ES-I3 (cell line): Measurements from ENCODE around the gene PDE5A.

ENCODE experiments used
- H3K36me3 ChIP-seq: 2 replicates; pipeline ENCODE4 v1.6.1; 2013; ENCODE audit warnings: mild to moderate bottlenecking, low read length, control low read depth, moderate library complexity; ENCODE audit not compliant: insufficient read depth
- H3K4me1 ChIP-seq: 2 replicates; pipeline ENCODE4 v1.6.1; 2013; ENCODE audit warnings: mild to moderate bottlenecking, control low read depth, low read length; ENCODE audit not compliant: insufficient read depth
- H3K9ac ChIP-seq: 2 replicates; pipeline ENCODE4 v1.6.1; 2013; ENCODE audit warnings: low read depth, mild to moderate bottlenecking, low read length, moderate library complexity
- H3K9me3 ChIP-seq: 2 replicates; pipeline ENCODE4 v1.6.1; 2013; ENCODE audit warnings: mild to moderate bottlenecking, low read length, moderate library complexity; ENCODE audit not compliant: control insufficient read depth, insufficient read depth

The PDE5A gene

DNA sequence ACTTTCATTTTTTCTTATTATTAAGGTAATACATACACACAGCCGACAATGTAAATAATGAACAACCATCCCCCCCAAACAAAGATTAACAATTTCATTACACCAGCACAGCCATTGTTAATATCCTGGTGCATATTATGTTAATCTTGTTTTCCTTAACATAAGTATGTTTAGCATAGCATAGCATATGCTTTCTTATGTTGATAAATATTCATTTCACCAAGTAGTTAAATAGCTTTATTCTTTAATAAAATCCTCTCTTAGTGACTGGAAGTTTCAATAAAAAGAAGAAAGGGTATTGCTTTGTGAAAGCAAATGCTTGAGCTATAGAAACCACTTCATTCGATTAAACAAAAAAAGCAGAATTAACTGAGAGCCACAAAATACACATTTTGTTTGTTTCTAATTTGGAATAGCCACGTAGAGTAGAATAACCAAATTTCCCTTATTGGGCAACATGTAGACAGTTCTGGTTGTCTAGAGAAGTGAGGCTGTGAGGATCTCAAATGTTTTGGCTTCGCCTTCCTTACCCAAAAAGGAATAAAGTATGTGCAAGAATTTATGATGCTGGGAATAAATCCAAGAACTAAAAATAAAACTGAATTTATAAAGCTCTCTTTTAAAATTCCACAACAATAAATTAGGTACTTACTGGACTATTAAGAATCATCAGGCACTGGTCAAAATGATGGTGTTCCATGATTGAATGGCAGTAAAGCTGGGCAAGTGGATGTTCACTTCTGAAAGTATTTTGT, 118.0 kb downstream of the PDE5A start:
- Histone ChIP-seq H3K4me1 (no peaks in the 10 kb centered on the region), H3K9me3 (no peaks in the 10 kb centered on the region), H3K9ac (no peak overlapping the region), H3K36me3 (peaks cover 9% of the 10 kb centered on the region)

DNA sequence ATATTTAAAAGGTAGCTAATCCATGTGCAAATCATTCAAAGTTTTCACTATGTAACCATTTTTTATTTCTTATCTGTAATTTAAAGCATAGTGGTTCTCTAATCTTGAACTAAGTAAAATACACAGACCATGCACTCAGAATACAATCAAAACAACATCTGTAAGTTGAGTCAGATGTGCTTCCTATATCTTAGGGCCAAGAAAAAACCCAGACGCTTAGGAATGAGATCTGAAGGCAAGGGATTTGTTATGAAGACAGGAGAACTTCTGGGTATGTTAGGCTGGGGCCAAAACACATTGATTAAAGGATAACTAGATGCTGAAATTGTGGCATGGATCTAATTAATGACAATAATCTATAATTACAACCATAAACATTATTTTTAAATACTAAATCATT, 120.3 kb downstream of the PDE5A start:
- Histone ChIP-seq H3K4me1 (no peaks in the 10 kb centered on the region), H3K36me3 (peaks cover 6% of the 10 kb centered on the region), H3K9ac (no peak overlapping the region), H3K9me3 (no peaks in the 10 kb centered on the region)

DNA sequence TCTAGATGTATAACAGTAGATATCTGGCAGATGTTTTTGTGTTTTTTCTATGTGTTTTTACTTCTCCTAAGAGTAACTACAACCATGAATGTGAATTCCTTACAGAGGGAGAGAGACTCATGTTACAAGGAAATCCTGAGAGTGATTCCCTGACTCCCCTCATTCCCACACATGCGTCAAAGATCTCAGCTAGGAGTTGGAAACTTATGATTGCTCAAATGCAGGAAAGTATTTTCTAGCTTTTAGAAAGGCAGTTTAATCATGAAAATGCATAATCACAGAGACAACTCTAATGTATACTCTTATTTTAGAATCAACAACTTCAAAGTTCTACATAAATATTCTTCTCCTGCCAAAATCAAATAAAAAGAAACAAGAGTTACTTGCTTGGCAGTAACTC, 121.8 kb downstream of the PDE5A start:
- H3K9me3 ChIP-seq = no peaks in the 10 kb centered on the region
- 0 out of 2 replicates have a peak, but pooled peaks cover under 1% of the 10 kb centered on the region for H3K36me3 ChIP-seq
- H3K9ac ChIP-seq = no peak overlapping the region
- no peaks in the 10 kb centered on the region for H3K4me1 ChIP-seq

DNA sequence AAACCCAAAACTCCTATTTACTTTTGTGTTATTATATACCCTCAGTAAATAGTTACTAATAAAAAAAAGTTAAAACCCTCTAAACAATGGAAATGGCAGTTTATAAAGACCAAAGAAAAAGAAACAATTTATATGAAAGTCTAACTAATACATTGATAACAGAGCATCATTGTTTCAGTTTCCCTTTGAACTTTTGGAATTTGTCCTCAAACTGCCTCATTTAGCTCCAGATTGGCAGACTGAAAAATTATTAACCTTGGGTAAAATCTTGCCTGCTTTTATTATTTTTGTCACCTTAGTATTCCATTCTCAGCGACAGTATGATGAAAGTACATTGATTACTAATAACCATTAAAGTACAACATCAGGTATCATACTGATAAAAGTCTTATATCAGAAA, 124.0 kb downstream of the PDE5A start:
- H3K9ac ChIP-seq = no peak overlapping the region
- H3K36me3 ChIP-seq = peaks cover 6% of the 10 kb centered on the region; the same call in 1 of the 2 replicates
- no peaks in the 10 kb centered on the region for H3K4me1 ChIP-seq
- no peaks in the 10 kb centered on the region for H3K9me3 ChIP-seq

DNA sequence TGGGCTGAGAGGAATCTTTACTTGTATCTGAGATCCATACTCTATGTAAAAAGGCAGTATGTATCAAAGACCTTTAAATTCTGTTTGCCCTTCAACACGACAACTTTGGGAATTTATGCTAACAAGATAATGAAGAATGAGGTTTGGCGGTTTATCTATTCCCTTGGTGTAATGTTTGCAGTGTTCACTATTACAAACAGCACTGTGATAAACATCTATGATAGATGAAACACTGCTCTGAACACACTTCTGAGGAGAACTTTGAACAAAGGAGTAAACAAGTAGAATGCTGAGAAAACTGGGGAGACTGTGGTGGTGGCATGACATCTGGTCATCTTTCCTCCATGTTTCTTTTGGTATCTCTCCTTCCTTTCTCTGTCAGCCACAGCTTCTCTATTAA, 126.9 kb downstream of the PDE5A start:
- no peak overlapping the region for H3K9ac ChIP-seq
- H3K4me1 ChIP-seq = no peaks in the 10 kb centered on the region
- peaks cover 6% of the 10 kb centered on the region; the same call in 1 of the 2 replicates for H3K36me3 ChIP-seq
- H3K9me3 ChIP-seq = no peaks in the 10 kb centered on the region

DNA sequence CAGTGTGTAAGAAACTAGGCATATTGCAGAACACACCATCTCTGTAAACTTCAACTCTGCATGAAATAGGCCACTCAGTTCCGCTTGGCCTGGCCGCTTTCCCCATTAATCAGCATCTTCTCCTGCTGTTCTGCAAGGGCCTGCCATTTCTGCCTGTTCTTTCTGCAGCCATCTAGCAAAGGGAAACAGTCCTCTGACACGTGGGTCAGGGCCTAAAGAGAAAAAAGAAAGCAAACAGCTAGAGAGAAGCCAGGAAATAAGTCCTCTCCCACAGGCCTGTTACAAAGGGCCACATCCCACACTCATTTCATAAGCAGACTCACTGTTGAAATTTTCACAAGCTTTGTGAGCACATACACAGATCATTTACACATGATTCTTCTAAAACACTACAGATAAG, 130.1 kb downstream of the PDE5A start:
- peaks cover 10% of the 10 kb centered on the region for H3K36me3 ChIP-seq
- H3K4me1 ChIP-seq = no peaks in the 10 kb centered on the region
- no peak overlapping the region for H3K9ac ChIP-seq
- no peaks in the 10 kb centered on the region for H3K9me3 ChIP-seq

DNA sequence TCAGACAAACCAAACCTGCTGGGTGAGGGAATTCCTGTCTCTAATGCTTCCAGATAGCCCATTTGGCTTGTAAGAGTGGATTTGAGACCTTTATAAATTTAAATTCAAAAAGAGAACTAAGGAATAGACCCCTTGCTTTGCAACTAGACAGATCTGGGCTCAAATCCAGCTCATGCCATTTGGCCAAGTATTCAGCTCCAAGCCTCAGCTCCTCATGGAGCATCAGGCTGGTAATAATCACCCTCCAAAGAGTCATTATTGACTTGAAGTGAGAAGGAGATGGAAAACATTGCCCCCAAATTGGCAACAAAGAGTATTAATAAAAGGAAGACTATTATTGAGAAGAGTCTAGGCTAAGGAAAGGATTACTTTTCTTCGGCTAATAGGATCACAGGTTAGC, 134.7 kb downstream of the PDE5A start:
- Histone ChIP-seq H3K4me1 (no peaks in the 10 kb centered on the region), H3K9me3 (no peaks in the 10 kb centered on the region), H3K36me3 (peaks cover 4% of the 10 kb centered on the region), H3K9ac (no peak overlapping the region)

DNA sequence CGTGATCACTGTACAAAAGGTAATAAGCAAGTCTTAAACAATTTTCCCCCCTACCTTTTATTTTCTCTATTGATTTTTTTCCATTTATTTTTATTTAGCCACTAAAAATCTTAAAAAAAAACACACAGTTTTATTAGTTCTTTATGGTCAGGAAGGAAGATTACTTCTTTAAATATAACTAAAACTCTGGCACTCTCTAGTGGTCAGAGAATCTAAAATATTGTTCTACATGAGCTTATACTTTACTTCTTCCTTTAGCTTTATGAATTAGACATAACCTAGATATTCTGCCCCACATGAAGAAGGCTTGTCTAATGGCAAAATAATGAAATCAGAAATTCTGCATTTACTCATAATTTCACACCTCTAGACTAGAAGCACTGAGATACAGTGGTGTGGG, 135.2 kb downstream of the PDE5A start:
- Histone ChIP-seq H3K36me3 (peaks cover 4% of the 10 kb centered on the region), H3K9me3 (no peaks in the 10 kb centered on the region), H3K9ac (no peak overlapping the region), H3K4me1 (no peaks in the 10 kb centered on the region)

DNA sequence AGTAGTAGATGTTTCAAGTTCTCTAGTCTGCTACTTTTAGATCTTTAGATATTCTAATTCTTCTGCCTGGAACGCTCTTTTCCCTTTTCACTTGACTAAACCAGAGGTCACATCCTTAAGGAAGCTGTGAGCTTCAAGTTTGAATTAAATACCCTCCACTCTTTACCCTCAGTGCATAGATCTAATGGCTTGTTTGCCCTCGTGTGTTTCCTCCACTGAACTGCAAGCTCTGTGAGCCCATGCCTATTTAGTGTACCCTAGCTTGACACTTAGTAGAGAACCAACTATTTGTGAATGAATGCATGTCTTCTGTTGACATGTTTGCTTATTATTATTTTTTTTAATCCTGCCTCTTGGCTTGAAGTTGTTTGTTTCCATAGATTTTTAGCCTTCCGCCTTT, 138.3 kb downstream of the PDE5A start:
- Histone ChIP-seq H3K9me3 (no peaks in the 10 kb centered on the region), H3K4me1 (no peaks in the 10 kb centered on the region), H3K36me3 (no peaks in the 10 kb centered on the region; the same call in 1 of the 2 replicates), H3K9ac (no peak overlapping the region)

DNA sequence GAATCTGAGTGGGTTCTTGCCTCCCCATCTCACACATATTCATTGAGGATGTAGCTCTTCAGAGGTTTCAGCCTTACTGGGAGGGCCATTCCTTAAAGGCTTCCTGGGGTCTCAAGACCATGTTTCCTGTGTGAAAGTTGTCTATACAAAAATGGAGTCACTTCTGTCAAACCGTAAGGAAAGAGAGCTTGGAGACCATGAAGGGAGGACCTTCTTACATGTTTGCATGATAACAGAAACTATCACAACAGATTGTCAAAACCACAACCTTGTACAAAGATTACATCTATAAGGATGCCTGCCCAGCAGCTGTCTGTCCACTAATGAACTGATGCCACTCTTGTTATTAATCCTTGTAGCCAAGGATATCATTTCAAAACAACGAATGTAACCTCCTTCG, 139.3 kb downstream of the PDE5A start:
- Histone ChIP-seq H3K9ac (no peak overlapping the region), H3K4me1 (no peaks in the 10 kb centered on the region), H3K9me3 (peaks cover 6% of the 10 kb centered on the region; the same call in 1 of the 2 replicates), H3K36me3 (no peaks in the 10 kb centered on the region)

DNA sequence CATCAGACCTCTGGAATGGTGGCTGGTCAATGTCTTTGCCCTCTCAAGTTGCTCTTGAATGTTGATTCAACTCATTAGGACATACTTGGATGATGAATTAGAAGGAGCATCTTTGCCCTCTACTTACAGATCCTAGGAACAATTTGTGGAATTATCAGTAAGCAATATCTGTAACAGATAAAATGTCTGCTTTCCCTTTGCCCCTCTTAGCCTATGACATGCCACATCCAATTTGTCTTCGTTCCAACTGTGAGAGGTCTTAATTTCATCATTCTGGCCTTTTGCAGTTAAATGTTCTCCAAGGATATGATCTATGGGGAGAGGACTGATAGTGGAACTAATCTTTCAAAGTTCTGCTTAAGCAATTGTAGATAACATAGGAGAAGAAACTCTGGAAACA, 148.3 kb downstream of the PDE5A start:
- Histone ChIP-seq H3K9ac (no peak overlapping the region), H3K36me3 (peaks cover 22% of the 10 kb centered on the region), H3K4me1 (no peaks in the 10 kb centered on the region), H3K9me3 (peaks cover 23% of the 10 kb centered on the region)

DNA sequence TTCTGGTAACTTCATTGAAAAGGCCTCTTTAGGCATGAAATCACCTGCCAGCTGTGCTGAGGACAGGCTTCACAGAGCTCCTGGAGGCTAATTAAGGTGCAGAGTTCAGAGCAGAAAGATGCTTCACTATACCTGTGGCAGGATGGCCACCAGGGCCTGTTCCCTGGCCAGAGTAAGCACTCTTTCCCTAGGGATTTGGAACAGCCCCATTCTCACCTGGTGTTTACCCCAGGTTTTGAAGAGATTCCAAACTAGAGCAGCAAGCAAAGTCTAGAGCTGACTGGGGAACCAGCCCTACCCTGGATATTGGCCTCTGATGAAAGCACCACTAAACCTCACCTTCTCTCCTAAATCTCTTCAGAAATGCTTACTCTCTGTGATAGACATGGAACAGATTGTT, 148.8 kb downstream of the PDE5A start:
- peaks cover 22% of the 10 kb centered on the region for H3K9me3 ChIP-seq
- no peaks in the 10 kb centered on the region for H3K4me1 ChIP-seq
- no peak overlapping the region for H3K9ac ChIP-seq
- H3K36me3 ChIP-seq = peaks cover 22% of the 10 kb centered on the region

DNA sequence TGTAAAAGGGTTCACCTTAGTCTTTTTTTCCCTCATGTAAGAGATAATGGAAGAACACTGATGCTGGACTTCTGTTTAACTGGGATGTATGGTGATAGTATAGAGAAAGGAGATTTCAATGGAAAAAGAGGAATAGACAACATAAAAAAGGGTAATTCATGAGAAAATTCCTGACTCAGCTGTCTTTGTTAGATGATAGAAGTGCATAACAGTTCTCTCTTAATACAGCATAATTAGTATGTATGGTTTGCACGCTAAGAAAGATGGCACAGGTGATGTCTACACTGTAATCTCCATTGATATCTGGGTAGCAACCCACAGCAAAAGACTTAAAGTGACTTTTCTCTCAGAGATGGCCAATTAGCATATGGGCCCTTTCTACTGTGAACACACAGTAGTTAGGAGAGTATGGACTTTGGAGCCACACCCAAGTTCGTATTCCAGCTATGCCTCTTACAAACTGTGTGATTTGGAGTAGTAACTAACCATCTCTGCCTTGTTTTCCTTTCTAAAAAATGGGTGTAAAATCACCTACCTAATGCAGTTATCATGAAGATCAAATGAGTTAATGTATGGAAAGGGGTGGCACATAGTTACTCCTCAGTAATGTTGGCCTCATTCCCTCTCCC, 149.3 kb downstream of the PDE5A start:
- H3K36me3 ChIP-seq = peaks cover 22% of the 10 kb centered on the region
- peaks cover 18% of the 10 kb centered on the region for H3K9me3 ChIP-seq
- H3K9ac ChIP-seq = no peak overlapping the region

DNA sequence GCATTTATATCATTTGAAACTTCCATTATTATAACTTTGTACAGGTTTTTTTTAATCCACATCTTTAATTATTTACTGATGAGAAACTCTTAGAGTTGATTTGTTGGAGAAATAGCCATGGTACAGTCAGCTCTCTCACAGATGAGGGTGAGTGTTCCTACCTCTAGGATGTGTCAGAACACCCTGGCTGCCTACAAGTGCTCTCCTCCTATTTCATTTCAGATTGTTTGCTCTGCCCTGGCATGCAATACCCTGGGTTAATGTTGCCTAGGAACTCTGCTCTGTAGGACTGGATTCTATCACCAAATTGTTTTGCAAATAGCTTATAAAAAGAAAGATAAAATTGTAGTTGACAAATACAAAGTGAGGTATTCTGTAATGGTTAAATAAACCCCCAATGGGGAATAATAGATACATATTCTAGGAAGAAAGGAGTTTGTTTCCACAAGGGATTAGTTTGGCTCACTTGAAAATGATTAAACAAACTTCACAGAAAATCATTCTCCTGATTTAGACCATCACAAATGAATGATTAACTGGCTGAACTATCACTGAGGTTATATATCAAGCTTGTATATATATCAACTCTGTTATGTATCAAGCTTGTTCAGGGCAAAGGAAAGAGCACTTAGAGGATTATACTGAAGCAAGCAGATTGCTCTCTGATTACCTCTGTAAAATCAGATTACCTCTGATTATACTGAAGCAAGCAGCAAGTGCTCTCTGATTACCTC, 150.0 kb downstream of the PDE5A start:
- Histone ChIP-seq H3K9ac (no peak overlapping the region), H3K36me3 (peaks cover 25% of the 10 kb centered on the region), H3K9me3 (peaks cover 18% of the 10 kb centered on the region), H3K4me1 (no peaks in the 10 kb centered on the region)

More for the DNA sequence above, 149.3 kb downstream of the PDE5A start:
- H3K4me1 ChIP-seq = no peaks in the 10 kb centered on the region
